ENCODE measurements around the gene MON1B. TPM values are rescaled to one million over a fixed set of nuclear protein-coding genes. Genes with fewer than 3 reads are reported as not detected.
A peak's percentile ranks its signal among the peaks of the same experiment; 100 is the strongest.
"Not testable (repeated sequence)": the region's sequence is repeated elsewhere in the genome, so short reads cannot be mapped to it uniquely, and the experiment has no call there.

MON1B gene
- 10.4 and 12.3 TPM in 2 replicates for total RNA-seq (2014; rRNA removed; shearing (Covaris generic))

DNA sequence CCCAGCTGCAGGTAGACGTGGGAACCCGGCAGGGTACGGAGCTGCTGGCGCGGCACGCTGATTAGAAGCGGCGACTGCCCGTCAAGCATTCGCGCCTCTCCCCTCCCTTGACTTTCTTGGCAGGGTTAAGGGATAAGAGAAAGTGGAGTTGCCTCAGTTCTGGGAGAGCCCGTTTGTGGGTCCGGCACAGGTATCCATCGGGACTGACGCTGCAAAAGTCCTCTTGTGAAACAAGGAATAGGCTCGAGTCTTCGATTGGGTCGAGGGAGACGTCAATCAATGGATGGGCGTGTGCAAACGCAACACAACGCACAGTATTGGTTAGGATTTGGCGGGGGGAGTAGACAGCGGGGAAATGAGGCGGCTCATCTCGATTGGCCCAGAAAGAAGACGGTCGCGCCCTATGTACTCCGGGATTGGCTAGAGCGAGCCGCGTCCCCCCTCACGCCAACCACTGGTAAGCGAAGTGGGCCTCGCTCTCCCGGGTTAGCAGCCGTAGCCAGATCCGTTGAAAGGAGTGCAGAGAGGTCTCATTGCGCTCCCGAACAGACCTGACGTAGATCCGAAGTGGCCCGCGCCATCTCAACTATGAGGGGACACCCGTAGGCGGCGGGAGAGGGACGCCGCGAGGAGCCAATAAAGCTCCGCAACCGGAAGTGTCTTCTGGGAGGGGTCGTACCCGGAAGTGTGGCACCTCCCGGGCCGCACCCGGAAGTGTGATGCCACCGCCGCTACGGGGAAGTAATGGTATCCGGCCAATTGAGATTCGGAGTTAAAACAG is at the start of gene MON1B:
TSS of gene MON1B (plus strand) at position 713 of the 781 bp plus-strand sequence. CDS start 296 bp downstream, outside the sequence.
- DNase-seq = peak; percentile 91 to 94
- no peaks in the 10 kb centered on the region for H3K27me3 ChIP-seq
- H3K4me3 ChIP-seq = peak within 1 kb of the TSS; percentile 72
- no peaks in the 10 kb centered on the region for H3K9me3 ChIP-seq (replicated peaks)
- no peaks in the 10 kb centered on the region; the same call in 1 of the 2 replicates for H3K4me1 ChIP-seq
- H3K36me3 ChIP-seq = no peaks in the 10 kb centered on the region
- H3K27ac ChIP-seq = peak within 1 kb of the TSS; percentile 90

GRCh38 chr16:77143364-77143763 is 47.6 kb upstream of the MON1B start:
- Histone ChIP-seq H3K27me3 (no peaks in the 10 kb centered on the region), H3K4me3 (no peak overlapping the region), H3K9me3 (replicated peaks) (no peaks in the 10 kb centered on the region), H3K27ac (no peak overlapping the region), H3K4me1 (no peaks in the 10 kb centered on the region), H3K36me3 (no peaks in the 10 kb centered on the region)
- no peak for DNase-seq

- H3K27me3 ChIP-seq = no peaks in the 10 kb centered on the region
- DNase-seq = no peak
- H3K4me1 ChIP-seq = no peaks in the 10 kb centered on the region
- no peak overlapping the region for H3K4me3 ChIP-seq
- no peak overlapping the region for H3K27ac ChIP-seq
- H3K36me3 ChIP-seq = no peaks in the 10 kb centered on the region
- no peaks in the 10 kb centered on the region for H3K9me3 ChIP-seq (replicated peaks)
Observed at GRCh38 chr16:77148121-77148520, 42.9 kb upstream of the MON1B start.

DNA sequence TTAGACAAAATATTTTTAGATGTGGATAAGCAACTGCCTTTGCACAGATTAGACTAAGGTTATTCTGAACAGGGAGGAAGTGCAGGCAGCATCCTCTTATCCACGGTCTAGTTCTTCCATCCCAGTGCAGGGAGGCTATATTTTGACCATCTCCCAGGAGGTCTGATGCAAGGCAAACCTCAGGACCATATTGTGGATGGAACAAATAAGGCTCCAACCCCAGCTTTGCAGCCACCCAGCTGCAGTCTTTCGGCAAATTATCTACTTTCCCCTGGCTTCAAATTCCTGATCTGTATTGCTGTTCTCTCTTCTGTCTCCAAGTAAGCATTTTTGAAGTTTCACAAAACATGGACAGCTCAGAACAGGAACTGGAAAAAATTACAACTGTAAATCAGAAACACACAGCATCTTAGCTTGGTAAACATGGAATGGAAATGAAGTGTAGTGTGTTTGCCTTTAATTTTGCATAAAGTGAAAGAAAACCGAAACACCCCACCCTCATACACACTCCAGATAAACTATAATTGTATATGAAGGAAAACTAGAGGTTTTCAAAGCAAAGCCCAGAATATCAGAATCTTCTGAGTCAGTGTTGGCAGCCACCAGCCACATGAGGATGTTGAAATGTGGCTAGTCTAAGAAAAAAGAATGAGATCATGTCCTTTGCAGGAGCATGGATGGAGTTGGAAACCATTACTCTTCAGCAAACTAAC is 33.5 kb upstream of the MON1B start:
- H3K27ac ChIP-seq = no peak overlapping the region

DNA sequence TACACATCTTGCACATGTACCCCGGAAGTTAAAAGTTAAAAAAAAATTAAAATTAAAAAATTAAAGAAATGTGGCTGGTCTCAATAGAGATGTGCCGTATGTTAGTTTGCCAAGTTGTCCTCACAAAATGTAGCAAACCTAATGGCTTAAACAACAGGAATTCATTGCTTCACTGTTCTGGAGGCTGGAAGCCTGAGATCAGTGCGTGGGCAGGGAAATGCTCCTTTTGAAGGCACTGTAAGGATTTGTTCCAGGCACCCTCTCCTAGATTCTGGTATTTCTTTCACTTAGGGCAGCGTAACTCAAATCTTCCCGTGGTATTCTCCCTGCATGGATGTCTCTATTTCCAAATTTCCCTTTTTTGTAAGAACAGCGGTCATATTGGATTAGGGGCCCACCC is 32.7 kb upstream of the MON1B start:
- Histone ChIP-seq H3K27ac (no peak overlapping the region), H3K27me3 (no peaks in the 10 kb centered on the region), H3K36me3 (no peaks in the 10 kb centered on the region), H3K9me3 (replicated peaks) (no peaks in the 10 kb centered on the region), H3K4me1 (no peaks in the 10 kb centered on the region), H3K4me3 (no peak overlapping the region)
- no peak for DNase-seq

More for the DNA sequence above, 33.5 kb upstream of the MON1B start:
- Histone ChIP-seq H3K9me3 (replicated peaks) (no peaks in the 10 kb centered on the region), H3K4me1 (no peaks in the 10 kb centered on the region), H3K4me3 (no peak overlapping the region), H3K27me3 (no peaks in the 10 kb centered on the region), H3K36me3 (no peaks in the 10 kb centered on the region)
- DNase-seq = no peak

- Histone ChIP-seq H3K27me3 (no peaks in the 10 kb centered on the region), H3K4me1 (no peaks in the 10 kb centered on the region), H3K36me3 (no peaks in the 10 kb centered on the region), H3K9me3 (replicated peaks) (no peaks in the 10 kb centered on the region), H3K4me3 (no peak overlapping the region), H3K27ac (no peak overlapping the region)
- DNase-seq = no peak
Observed at GRCh38 chr16:77165006-77165405, 26.0 kb upstream of the MON1B start.

DNA sequence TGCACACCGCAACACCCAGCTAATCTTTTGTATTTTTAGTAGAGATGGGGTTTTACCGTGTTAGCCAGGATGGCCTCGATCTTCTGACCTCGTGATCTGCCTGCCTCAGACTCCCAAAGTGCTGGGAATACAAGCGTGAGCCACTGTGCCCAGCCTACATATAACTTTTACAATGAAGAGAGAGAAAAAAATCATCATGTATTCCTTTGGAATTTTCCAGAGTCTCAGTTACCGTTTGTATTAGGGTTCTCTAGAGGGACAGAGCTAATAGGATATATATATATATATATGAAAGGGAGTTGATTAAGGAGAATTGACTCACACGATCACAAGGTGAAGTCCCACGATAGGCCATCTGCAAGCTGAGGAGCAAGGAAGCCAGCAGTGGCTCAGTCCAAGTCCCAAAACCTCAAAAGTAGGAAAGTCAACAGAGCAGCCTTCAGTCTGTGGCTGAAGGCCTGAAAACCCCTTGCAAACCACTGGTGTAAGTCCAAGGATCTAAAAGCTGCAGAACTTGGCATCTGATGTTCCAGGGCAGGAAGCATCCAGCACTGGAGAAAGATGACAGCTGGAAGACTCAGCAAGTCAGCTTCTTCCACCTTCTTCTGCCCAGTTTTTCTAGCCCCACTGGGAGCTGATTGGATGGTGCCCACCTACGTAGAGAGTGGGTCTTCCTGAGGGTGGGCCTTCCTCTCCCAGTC is 25.3 kb upstream of the MON1B start:
- H3K4me1 ChIP-seq; H3K27ac ChIP-seq; H3K36me3 ChIP-seq; DNase-seq; H3K9me3 ChIP-seq (replicated peaks); H3K27me3 ChIP-seq; H3K4me3 ChIP-seq: not testable (repeated sequence)

- Histone ChIP-seq H3K9me3 (replicated peaks) (no peaks in the 10 kb centered on the region), H3K4me3 (no peak overlapping the region), H3K27me3 (no peaks in the 10 kb centered on the region), H3K4me1 (no peaks in the 10 kb centered on the region), H3K27ac (no peak overlapping the region), H3K36me3 (no peaks in the 10 kb centered on the region)
- no peak for DNase-seq
Observed at GRCh38 chr16:77166726-77167125, 24.3 kb upstream of the MON1B start.

GRCh38 chr16:77168901-77169300 is 22.1 kb upstream of the MON1B start:
- no peaks in the 10 kb centered on the region for H3K27me3 ChIP-seq
- H3K4me1 ChIP-seq = no peaks in the 10 kb centered on the region
- no peaks in the 10 kb centered on the region for H3K36me3 ChIP-seq
- H3K27ac ChIP-seq = no peak overlapping the region
- DNase-seq = no peak
- no peaks in the 10 kb centered on the region for H3K9me3 ChIP-seq (replicated peaks)
- no peak overlapping the region for H3K4me3 ChIP-seq

- DNase-seq = peak; percentile 31 to 55
- Histone ChIP-seq H3K4me3 (no peak overlapping the region), H3K27ac (no peak overlapping the region), H3K4me1 (no peaks in the 10 kb centered on the region), H3K9me3 (replicated peaks) (no peaks in the 10 kb centered on the region), H3K36me3 (no peaks in the 10 kb centered on the region), H3K27me3 (no peaks in the 10 kb centered on the region)
Observed at GRCh38 chr16:77169650-77170236, 21.2 kb upstream of the MON1B start.

DNA sequence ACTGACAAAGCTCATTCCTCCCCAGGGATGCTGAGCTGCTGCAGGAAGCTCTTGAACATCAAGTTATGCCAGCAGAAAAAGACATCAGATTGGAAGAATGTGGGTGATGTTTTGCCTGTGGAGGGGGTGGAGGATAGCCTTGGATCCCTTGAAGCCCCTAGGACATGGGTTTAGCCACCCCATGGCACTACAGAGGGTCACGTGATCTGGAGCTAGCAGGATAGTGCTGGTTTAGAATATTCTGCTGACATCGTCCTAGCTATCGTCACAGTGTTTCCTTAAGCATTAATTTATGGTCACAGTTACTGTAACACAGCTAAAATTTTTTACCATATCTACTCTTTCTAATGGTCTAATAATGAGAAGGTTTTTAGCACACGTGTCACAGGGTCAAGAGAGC is 20.2 kb upstream of the MON1B start:
- Histone ChIP-seq H3K27me3 (no peaks in the 10 kb centered on the region), H3K4me3 (no peak overlapping the region), H3K9me3 (replicated peaks) (no peaks in the 10 kb centered on the region), H3K4me1 (no peaks in the 10 kb centered on the region), H3K36me3 (no peaks in the 10 kb centered on the region), H3K27ac (no peak overlapping the region)
- DNase-seq = no peak

DNA sequence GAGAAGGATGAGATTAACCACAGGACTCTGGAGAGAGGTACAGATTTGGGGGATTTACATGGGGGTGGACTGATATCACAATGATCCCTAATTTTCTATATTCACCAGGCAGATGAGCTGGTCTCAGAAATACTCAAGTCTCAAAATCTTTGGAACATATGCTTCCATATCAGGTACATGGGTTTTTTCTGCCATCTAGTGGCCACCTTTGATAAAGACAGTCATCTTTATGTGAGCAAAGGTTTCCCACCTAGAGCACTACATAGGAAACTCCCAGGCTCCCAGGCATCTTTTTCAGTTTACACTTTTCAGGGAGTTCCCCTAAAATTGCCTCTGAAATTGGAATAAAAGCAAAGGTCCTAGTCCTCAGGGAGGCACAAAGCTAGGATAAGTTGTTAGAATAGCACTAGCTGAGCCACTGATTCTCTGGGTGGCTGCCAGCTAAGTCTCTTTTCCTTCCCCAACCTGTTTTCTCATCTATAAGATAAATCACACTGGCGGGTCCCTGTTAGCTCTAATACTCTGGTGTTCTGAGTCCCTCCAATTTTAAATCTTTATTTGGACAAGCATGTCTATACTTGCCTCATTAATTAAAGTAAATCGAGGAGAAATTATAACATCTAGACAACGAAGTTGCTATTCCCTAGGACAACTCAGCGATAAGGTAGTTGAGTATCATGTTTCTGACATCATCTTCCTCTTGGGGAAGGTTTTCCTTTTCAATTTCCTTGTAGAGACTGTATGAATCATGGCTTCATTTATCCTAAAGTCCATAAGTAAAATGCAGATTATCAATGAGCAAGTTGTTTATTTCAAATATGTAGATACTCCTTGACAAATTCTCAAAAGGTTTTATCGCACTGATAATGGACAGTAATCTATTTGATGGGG is 19.0 kb upstream of the MON1B start:
- no peak overlapping the region for H3K27ac ChIP-seq

GRCh38 chr16:77172951-77173350 is 18.0 kb upstream of the MON1B start:
- no peak overlapping the region for H3K4me3 ChIP-seq
- H3K4me1 ChIP-seq = no peaks in the 10 kb centered on the region
- H3K27ac ChIP-seq = no peak overlapping the region
- DNase-seq = no peak
- H3K27me3 ChIP-seq = no peaks in the 10 kb centered on the region
- H3K36me3 ChIP-seq = no peaks in the 10 kb centered on the region
- no peaks in the 10 kb centered on the region for H3K9me3 ChIP-seq (replicated peaks)

More for the DNA sequence above, 19.0 kb upstream of the MON1B start:
- Histone ChIP-seq H3K36me3 (no peaks in the 10 kb centered on the region), H3K9me3 (replicated peaks) (no peaks in the 10 kb centered on the region), H3K27me3 (no peaks in the 10 kb centered on the region), H3K4me1 (no peaks in the 10 kb centered on the region), H3K4me3 (no peak overlapping the region)
- peak; percentile 16 to 61 for DNase-seq

GRCh38 chr16:77183137-77183536 is 7.9 kb upstream of the MON1B start:
- DNase-seq = no peak
- H3K9me3 ChIP-seq (replicated peaks) = no peaks in the 10 kb centered on the region
- H3K4me3 ChIP-seq = no peak overlapping the region
- H3K27me3 ChIP-seq = no peaks in the 10 kb centered on the region
- no peak overlapping the region for H3K27ac ChIP-seq
- no peaks in the 10 kb centered on the region for H3K4me1 ChIP-seq
- H3K36me3 ChIP-seq = no peaks in the 10 kb centered on the region
